T-helper 1 cell treated with Interleukin-12 subunit alpha and Interleukin-12 subunit beta and Interleukin-4 antibody, amounts not matched to agents 30 ng/mL and 1 ng/mL, for 36 hours (primary cell): Measurements from ENCODE around the gene DYRK3. TPM values are rescaled to one million over a fixed set of nuclear protein-coding genes. Genes with fewer than 3 reads are reported as not detected.
"Not testable (repeated sequence)": the region's sequence is repeated elsewhere in the genome, so short reads cannot be mapped to it uniquely, and the experiment has no call there.

Experiments
- intact Hi-C: fragments of 100-400 bp; cut with micrococcal nuclease; formaldehyde crosslinking; loops from one replicate; pipeline ENCODE4 v1.15.1; 2024
- total RNA-seq: library from RNA; stranded (reverse); gene quantifications from 2 replicates; pipeline ENCODE4 v1.2.3, GENCODE V29; 2022

Gene DYRK3
- total RNA-seq, 1 donor from 2014 or later, result 11.2 TPM

DNA sequence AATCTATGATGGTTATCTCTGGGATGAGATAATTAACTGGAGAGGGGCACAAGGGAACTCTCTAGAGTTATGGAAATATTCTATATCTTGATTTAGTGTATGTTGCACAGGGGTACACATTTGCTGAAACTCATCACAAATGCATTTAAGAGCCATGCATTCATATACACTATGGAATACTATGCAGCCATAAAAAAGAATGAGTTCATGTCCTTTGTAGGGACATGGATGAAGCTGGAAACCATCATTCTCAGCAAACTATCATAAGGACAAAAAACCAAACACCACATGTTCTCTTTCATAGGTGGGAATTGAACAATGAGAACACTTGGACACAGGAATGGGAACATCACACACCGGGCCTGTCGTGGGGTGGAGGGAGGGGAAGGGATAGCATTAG, 8.9 kb upstream of the DYRK3 start:
- intact Hi-C loops, result not testable (repeated sequence)

DNA sequence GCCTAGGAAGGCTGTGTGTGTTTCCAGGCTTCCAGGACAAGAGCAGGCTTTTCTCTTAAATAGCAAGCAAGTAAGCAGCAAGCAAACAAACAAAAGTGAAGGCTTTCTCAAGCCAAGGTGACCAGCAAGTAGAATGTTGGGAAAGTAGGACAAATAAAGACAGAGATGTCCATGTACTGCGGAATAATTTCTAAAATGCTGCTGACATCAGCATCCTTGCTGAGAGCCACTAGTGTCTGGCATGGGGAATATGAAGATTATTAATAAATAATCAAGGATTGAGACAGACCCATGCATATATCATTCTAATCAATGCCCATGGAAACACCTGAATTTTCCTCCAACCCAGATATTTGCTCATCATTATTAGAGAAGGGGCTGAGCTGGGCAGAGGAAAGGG, 6.4 kb upstream of the DYRK3 start:
- intact Hi-C loops, result no loop called here

DNA sequence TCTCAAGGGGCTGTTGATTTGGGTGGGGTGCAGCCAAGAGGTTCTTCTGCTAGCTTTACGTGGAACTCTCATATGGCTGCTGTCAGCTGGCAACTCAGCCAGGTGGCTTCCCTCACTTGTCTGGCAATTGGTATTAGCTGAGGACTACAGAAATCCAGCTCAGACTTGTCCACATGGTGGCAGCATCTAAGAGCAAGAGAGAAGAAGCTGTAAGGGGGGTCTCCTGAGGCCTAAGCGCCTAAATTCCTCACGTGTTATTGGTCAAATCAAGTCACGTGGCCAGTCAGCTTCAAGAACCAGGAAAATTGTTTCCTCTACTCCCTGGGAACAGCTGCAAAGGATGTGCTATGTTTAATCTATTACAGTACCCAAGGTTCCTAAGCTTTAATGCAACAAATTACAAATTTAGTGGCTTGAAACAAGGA, 4.2 kb upstream of the DYRK3 start:
- intact Hi-C loops, result no loop called here

DNA sequence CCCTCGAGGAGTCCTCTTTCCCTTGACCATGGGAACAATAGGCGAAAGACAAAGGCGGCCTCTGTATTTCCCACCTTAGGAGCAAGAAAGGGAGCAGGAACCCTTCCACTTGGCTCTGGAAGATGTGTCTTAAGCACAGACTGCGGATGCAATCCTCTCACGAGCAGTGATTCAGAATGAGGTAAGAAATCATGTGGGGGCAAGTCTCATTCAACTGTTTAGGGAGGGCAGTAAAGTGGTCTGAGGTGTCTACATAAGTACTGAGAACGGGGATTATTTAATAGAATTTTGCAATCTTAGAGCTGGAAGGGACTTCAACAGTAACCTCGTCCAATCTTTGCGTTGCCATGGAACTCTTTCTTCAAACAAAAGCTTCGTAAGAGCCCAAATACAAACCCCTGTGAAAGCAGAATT, 1.6 kb upstream of the DYRK3 start:
- intact Hi-C loops, result loop anchor here (1.0 to 2.0 kb wide), 7 partner anchors 31 to 866 kb away; no protein-coding TSS in a partner anchor

DNA sequence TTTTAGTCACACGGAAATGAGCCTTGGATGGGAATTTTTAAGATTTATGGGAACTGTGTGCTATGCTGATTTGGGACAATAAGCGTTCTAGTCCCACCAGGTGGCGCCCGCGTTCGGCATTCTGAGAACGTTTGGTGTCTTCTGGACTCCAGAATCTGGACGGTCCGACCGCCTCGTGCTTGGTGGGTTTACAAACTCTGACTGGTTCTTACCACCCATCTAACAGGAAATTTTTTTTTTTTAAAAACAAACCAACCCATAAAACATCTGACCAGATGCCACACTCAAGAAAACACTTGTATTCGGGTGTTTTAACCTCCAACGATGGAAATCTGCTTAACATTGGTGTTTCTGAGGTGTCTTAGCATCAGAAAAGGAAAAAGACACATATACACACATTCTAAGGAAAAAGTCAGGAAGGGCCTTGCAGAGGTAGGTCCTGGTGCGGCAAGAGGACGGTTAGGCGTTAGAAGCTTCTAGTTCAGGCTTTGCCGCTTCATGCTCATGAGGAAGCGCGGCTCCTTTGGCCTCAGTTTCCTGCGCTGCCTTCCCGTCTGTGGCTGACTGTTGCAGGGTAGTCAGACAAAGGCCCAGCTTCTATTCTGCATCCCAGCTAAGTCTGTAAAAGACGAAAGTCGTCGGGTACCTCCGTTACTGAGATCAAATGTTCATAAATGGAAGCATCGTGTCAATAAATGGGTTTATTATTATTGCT, 814 bp upstream of the DYRK3 start:
- intact Hi-C loops, result loop anchor here (1.0 to 2.0 kb wide), 15 partner anchors 22 to 865 kb away; partner anchors contain the start of genes EIF2D, IKBKE, PFKFB2 and RASSF5

DNA sequence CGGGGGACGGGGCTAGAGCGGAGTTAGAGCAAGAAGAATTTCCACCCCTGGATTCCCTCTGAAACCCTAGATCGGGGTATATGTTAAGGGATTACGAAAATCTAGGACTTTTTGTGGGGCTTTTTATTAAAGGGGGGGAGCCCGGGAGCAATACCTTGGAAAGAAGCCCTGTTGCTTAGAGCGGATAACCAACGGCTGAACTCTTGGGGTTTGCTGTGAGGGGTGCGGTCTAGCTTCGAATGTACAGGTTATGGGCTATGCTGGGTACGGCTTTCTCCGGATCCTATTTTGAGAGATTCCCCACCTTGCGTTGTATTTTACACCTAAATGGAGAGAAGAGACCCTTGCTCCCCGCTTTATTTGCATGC, 626 bp downstream of the DYRK3 start:
- intact Hi-C loops, result loop anchor here (1.0 to 2.0 kb wide), 12 partner anchors 22 to 441 kb away; partner anchors contain the start of genes EIF2D, IKBKE, PFKFB2 and RASSF5

DNA sequence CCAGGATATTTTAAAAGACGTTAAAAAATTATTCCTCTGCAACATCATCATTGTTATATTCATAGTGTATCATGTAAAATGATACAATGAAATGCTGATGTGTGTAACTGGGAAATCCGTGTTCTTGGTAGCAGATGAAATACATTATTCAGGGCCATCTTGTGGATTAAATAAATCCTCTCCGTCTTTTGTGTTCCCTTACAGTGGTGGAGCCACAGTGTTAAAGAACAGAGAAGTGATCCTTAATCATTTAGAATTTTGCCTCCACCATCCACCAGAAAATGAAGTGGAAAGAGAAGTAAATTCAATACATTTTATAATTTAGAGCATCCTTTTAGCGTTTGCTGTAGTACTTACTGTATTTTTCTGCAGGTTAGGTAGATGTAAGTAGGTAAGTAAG, 1.3 kb downstream of the DYRK3 start:
- intact Hi-C loops, result loop anchor here (1.0 kb wide), 1 partner anchor 22 kb away; no protein-coding TSS in a partner anchor

DNA sequence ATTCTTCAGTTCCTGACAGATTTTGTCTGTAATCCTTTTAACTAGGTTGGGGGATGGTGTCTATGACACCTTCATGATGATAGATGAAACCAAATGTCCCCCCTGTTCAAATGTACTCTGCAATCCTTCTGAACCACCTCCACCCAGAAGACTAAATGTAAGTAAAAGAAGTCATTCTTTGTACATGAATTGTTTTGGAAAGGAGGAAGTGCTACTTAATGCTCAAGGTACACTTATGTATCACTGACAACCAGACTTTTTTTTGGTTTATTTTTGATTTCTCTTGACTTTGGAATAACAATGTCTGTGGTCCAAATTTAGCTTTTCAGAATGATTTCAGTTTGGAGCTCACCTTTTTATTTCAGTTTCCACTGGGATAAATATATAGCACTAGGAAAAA, 2.3 kb downstream of the DYRK3 start:
- intact Hi-C loops, result loop anchor here (1.0 kb wide), 1 partner anchor 280 kb away; no protein-coding TSS in a partner anchor

DNA sequence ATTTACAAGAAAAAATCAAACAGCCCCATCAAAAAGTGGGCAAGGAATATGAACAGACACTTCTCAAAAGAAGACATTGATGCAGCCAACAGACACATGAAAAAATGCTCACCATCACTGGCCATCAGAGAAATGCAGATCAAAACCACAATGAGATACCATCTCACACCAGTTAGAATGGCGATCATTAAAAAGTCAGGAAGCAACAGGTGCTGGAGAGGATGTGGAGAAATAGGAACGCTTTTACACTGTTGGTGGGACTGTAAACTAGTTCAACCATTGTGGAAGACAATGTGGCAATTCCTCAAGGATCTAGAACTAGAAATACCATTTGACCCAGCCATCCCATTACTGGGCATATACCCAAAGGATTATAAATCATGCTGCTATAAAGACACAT, 6.7 kb downstream of the DYRK3 start:
- intact Hi-C loops, result not testable (repeated sequence)

DNA sequence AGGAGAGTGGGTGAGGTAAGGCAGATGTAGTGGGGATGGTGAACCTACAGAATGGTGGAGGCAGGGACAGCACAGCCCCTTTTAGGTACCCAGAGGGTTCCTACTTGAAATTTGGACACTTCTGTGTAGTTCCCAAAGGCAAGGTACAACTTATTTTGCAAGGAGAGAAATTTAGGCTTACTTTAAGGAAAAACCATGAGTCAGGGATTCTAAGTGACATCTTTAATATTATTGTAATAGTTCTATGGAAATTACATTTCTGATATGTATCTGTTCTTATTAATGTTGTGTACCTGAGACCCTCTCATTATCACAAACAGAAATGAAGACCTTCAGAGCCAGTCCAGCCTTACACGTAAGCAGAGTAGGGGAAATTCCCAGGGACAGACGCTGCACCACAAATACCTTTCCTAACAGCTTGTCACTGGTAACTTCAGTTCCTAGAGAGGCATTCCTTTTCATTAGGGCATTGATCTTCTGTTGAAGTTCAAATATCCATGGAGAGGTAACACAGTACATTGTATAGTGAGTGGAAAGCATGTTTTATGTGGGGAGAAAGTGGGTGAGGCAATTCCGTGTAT, 7.9 kb downstream of the DYRK3 start:
- intact Hi-C loops, result no loop called here

DNA sequence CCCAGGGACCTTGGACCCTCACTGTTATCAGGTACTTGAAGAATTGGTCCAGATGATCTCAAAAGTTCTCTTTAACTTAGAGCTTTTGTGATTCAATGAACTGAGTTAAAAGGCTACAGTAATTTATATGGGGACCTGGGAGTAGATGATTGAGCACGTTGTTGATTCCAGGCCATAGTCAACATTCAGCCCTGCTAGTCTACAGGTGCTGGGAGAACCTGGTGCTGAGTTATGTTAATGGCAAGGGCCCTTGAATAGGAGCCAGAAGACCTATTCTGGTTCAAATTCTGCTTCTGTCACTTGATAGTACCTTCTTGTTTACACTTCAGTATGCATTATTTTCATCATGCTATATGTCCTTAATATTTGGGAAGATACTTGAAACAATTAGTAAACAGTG, 11.2 kb downstream of the DYRK3 start:
- intact Hi-C loops, result no loop called here

DNA sequence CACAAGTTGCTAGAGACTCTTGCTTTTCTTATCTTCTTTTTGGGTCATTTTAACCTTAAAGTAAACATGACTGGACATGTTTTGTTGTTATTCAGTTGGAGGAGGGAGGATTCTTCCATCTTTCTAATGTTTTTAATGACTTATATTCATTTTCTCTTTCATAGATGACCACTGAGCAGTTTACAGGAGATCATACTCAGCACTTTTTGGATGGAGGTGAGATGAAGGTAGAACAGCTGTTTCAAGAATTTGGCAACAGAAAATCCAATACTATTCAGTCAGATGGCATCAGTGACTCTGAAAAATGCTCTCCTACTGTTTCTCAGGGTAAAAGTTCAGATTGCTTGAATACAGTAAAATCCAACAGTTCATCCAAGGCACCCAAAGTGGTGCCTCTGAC, 11.9 kb downstream of the DYRK3 start:
- intact Hi-C loops, result no loop called here

DNA sequence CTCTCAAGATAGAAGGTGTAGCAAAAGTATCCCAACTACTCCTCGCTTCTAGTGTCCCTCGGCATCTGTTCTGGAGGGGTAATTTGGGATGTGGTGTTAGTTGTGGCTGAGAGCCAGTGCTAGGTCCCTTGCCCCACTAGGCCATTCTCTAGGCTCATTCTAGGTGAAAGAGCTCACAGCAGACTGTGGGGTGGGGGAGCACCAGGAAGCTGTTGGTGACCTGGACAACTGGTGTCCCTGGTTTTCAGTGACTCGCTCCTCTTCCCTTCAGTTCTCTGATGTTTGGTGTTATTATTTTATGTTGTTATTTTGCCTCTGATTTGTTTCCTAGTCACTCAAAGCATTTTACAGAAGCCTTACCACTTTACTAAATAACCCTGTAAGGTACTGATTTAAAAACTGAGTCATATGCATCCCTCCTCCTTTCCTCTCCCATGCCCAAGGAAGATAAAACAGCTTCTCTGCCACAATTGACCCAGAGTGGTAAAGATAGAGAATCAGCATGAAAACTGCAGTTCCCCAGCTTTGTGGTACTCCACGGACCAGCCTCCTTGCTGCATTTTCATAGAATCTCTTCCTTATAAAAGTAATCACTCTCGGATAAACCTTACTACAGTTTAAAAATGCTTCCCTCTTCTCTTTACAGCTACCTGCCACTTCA, 14.1 kb downstream of the DYRK3 start:
- intact Hi-C loops, result no loop called here

DNA sequence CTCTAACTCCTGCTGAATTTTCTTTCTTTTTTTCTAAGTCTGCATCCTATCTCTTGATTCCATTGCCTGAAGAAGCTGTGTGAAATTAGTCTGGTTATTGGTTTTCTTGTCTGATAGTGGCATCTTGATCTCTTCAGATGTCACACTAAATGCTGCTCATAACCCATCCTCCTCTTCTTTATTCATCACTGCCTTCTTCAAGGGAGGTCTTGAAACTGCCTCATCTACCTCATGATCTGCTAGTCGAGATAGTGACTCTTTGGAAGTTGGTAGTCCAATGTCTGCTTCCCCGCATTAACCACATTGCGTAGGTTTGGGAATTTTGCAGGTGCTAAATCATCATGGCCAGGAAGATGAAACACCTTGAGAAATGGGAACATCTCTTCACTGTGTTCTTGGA, 15.7 kb downstream of the DYRK3 start:
- intact Hi-C loops, result no loop called here

DNA sequence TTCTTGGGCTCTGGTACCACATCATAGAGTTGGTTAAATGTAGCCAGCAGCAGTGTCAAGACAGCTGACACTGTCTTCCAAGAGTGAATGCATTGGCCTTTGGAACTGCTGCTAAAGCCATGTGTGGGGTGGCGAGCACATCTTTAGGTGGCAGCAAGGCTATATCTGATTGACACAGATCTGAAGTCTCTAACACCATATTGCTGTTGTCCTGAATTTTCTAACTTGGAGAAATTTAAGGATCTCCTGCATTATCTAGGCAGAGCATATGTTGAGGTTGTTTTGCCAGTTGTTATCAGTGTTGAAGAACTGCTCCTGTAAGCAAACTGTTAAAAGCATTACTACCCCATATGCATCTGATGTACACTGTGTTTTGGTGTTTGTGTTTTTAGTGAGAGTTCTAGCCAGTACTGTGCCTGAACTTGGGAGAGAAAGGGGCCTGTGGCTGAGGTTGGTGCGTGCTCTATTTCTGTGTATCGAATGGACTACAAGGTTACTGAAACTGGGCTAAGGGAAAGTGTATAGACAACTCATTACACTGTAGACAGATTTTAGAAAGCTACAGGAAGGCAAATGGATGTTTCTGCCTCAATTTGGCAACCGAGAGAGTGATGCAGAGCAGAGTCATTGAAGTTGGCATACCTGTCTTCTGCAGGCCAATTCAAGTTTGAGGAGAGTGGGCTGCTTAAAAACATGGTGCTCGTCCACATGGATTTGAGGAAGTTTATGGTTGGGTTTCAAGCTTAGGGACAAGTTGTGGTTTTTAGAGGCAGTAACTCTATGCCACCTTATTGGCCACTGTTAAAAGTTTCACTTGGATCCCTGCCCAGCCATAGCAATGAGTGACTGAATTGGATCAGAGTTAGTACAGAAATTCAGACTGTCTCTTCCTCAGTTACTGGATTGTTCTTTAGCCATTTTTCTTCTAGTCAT, 16.9 kb downstream of the DYRK3 start:
- intact Hi-C loops, result no loop called here

DNA sequence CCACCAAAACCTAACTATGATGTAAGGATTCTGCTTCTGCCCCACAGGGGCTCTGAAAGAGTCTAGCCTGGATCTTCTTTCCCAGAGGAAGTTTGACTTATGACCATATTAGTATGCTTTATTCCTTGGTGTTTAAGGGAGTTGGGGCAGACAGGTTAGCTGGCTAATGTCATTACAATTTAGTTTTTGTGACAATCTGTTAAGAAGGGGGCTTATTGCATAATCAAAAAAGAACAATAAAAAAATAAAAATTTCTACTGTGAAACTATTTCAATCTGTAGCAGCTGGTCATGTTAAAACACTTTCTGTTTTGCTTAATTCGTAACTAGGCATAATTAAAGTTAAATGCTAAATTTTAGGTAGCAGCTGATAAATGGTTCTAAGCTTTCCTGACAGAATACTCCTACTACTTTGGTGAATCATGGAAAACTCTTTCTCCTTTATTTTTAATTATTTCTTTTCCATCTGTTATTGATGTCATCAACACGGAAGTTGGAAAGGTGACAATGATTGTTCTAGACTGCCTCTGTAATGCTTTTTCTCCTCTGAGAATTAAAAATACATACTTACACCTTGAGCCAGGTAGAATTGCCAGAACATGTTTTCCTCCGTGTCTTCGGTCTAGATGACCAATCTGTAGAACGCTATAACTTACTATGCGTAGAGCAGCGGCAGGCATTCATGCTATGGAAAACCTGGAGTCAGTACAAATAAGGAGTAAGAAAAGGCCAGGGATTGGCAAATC, 18.6 kb downstream of the DYRK3 start:
- intact Hi-C loops, result no loop called here

DNA sequence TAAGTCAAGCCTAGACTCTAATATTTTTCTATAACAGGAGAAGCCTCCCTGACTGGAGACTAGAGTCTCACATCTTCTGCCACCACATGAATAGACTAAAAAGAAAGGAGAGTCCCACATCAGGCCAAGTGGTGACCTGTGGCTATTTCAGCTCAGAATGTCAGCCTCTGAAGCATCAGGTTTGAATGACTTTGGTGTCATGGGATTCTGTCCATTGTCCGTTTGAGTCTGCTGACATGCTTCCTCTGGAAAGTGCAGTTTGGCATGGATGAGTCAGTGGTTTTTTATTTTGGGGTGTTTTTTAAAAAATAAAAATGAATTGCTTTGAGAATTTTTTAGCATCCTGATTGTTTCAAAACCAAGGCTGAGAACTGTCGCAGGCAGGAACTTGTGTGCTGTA, 19.5 kb downstream of the DYRK3 start:
- intact Hi-C loops, result no loop called here

DNA sequence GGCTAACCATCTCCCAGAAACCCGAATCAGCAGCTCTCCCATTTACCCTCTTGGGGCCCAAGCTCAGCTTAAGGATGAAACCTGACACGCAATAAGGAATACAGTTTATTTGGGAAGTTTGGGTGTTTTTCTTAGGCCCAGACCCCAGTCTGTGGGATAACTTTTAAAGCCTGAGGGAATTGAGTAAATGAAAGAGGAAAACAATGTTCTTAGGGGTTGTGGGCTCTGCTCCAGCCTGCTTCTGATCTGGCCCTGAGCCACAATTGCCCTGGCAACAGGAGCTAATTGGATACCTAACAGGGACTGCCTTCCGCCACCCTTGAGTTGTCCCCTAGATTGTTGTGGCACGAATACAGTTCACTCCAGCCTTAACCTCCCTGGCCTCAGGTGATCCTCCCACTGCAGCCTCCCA, 20.1 kb downstream of the DYRK3 start:
- intact Hi-C loops, result no loop called here

DNA sequence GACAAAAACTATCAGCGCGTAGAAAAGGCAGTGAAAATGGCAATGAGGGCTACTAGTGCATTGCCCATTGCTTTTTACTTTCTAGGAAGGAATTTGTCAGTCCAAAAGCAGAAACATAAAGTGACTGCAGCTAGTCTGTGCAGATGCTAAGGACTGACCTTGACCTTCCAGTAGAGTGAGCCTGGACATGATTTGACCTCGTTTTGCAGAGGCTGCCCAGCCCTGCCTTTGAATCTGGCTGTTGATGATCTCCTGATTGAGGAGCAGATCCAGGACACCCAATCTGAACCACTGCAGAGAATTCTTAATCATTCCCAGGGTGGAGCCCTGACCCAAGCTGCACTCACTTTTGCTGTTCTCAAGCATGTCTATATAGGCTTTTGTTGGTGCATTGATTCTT, 21.6 kb downstream of the DYRK3 start:
- intact Hi-C loops, result no loop called here

DNA sequence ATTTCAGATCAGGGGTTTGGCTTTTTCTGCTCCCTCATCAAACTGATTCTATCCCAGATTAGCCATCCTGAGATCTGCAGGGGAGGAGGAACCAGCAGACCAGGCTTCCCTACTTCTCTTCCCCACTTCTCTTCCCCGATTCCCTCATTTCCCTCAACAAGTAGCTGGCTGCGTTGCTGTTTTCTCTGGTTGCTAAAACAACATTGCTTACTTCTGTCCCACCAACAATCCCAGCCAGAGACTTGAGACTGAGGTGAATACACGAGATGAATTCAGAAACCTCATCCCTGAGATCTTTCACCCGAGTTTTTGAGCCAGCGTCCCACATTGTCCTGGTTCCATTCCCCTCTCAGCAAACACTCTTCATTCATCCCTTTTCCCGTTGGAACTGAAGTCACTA, 22.4 kb downstream of the DYRK3 start:
- intact Hi-C loops, result loop anchor here (1.0 kb wide), 4 partner anchors 21 to 325 kb away; no protein-coding TSS in a partner anchor
